ENCODE measurements around the gene RANBP2. TPM values are rescaled to one million over a fixed set of nuclear protein-coding genes. Genes with fewer than 3 reads are reported as not detected.
"Not testable (repeated sequence)": the region's sequence is repeated elsewhere in the genome, so short reads cannot be mapped to it uniquely, and the experiment has no call there.

The RANBP2 gene
- total RNA-seq (49.3 and 59.3 TPM in 2 replicates), polyA plus RNA-seq (16.9 and 17.2 TPM in 2 replicates), polyA minus RNA-seq (ENCODE audit: low replicate concordance) (2.7 and 4.0 TPM in 2 replicates)
- 18.3 and 21.3 TPM in 2 replicates for polyA plus RNA-seq (2012)

GRCh38 chr2:108719149-108720044, at the start of gene RANBP2:
RANBP2 (plus strand) TSS chr2:108719482; CDS start chr2:108719607, 125 bp downstream.
- peak within 1 kb of the TSS; percentile 81 for H2AFZ ChIP-seq (ENCODE audit: low read length)
- no peaks in the 10 kb centered on the region for H4K20me1 ChIP-seq (ENCODE audit: control insufficient read depth, extremely low read depth, insufficient read depth, low read length)
- H3K27me3 ChIP-seq (ENCODE audit: control insufficient read depth, insufficient read depth, low read length) = no peaks in the 10 kb centered on the region
- TF ChIP-seq EZH2 (IDR thresholded peaks at IDR 0.05; ENCODE audit: low read length, missing control alignments) (no peak), CTCF (conservative IDR thresholded peaks at IDR 0.05 in 1 of 2, IDR thresholded peaks at IDR 0.05 in 1 of 2; ENCODE audit: low read depth in 1 of 2, low read length in 2 of 2) (no peak)
- peak within 1 kb of the TSS; percentile 73 for H3K4me2 ChIP-seq (ENCODE audit: extremely low read depth, insufficient read depth, low read length)
- no peaks in the 10 kb centered on the region for H3K4me1 ChIP-seq (ENCODE audit: control insufficient read depth, extremely low read depth, insufficient read depth, low read length)
- no peaks in the 10 kb centered on the region for H3K9me3 ChIP-seq (ENCODE audit: control insufficient read depth, insufficient read depth, low read depth, low read length)
- H3K36me3 ChIP-seq (ENCODE audit: control insufficient read depth, insufficient read depth, low read length) = no peaks in the 10 kb centered on the region
- peak within 1 kb of the TSS; percentile 96 for H3K27ac ChIP-seq (ENCODE audit: insufficient read depth, low read length)
- peaks cover 33% of the 10 kb centered on the region for H3K79me2 ChIP-seq (ENCODE audit: control insufficient read depth, insufficient read depth, low read length)
- DNase-seq (ENCODE audit: low read depth in 2 of 2) = peak; percentile 99
- H3K4me3 ChIP-seq (replicated peaks in 1 of 4; ENCODE audit: control extremely low read depth in 1 of 4, insufficient read depth in 1 of 4, low read depth in 3 of 4, low read length in 4 of 4) = peak within 1 kb of the TSS; percentile 79 to 89 (median 84)
- peak within 1 kb of the TSS; percentile 95 for H3K9ac ChIP-seq (ENCODE audit: insufficient read depth, low read length)

- not testable (repeated sequence) for H3K27me3 ChIP-seq (ENCODE audit: control insufficient read depth, insufficient read depth, low read length); H3K4me2 ChIP-seq (ENCODE audit: extremely low read depth, insufficient read depth, low read length); H4K20me1 ChIP-seq (ENCODE audit: control insufficient read depth, extremely low read depth, insufficient read depth, low read length); H3K36me3 ChIP-seq (ENCODE audit: control insufficient read depth, insufficient read depth, low read length); H3K9ac ChIP-seq (ENCODE audit: insufficient read depth, low read length); H3K79me2 ChIP-seq (ENCODE audit: control insufficient read depth, insufficient read depth, low read length); H3K4me1 ChIP-seq (ENCODE audit: control insufficient read depth, extremely low read depth, insufficient read depth, low read length); DNase-seq (ENCODE audit: low read depth in 2 of 2); H3K9me3 ChIP-seq (ENCODE audit: control insufficient read depth, insufficient read depth, low read depth, low read length); H3K4me3 ChIP-seq (replicated peaks in 1 of 4; ENCODE audit: control extremely low read depth in 1 of 4, insufficient read depth in 1 of 4, low read depth in 3 of 4, low read length in 4 of 4); H2AFZ ChIP-seq (ENCODE audit: low read length); H3K27ac ChIP-seq (ENCODE audit: insufficient read depth, low read length)
Observed at GRCh38 chr2:108670282-108670681, 49.0 kb upstream of the RANBP2 start.

GRCh38 chr2:108672200-108672805, 47.0 kb upstream of the RANBP2 start:
- not testable (repeated sequence) for H3K4me3 ChIP-seq (replicated peaks in 1 of 4; ENCODE audit: control extremely low read depth in 1 of 4, insufficient read depth in 1 of 4, low read depth in 3 of 4, low read length in 4 of 4); H3K9me3 ChIP-seq (ENCODE audit: control insufficient read depth, insufficient read depth, low read depth, low read length); H4K20me1 ChIP-seq (ENCODE audit: control insufficient read depth, extremely low read depth, insufficient read depth, low read length); DNase-seq (ENCODE audit: low read depth in 2 of 2); H3K79me2 ChIP-seq (ENCODE audit: control insufficient read depth, insufficient read depth, low read length); H3K27ac ChIP-seq (ENCODE audit: insufficient read depth, low read length); H3K9ac ChIP-seq (ENCODE audit: insufficient read depth, low read length); H3K36me3 ChIP-seq (ENCODE audit: control insufficient read depth, insufficient read depth, low read length); H3K4me2 ChIP-seq (ENCODE audit: extremely low read depth, insufficient read depth, low read length); H3K4me1 ChIP-seq (ENCODE audit: control insufficient read depth, extremely low read depth, insufficient read depth, low read length); H2AFZ ChIP-seq (ENCODE audit: low read length); H3K27me3 ChIP-seq (ENCODE audit: control insufficient read depth, insufficient read depth, low read length)

- not testable (repeated sequence) for DNase-seq (ENCODE audit: low read depth in 2 of 2); H3K9ac ChIP-seq (ENCODE audit: insufficient read depth, low read length); H3K79me2 ChIP-seq (ENCODE audit: control insufficient read depth, insufficient read depth, low read length); H3K4me1 ChIP-seq (ENCODE audit: control insufficient read depth, extremely low read depth, insufficient read depth, low read length); H3K9me3 ChIP-seq (ENCODE audit: control insufficient read depth, insufficient read depth, low read depth, low read length); H2AFZ ChIP-seq (ENCODE audit: low read length); H4K20me1 ChIP-seq (ENCODE audit: control insufficient read depth, extremely low read depth, insufficient read depth, low read length); H3K27ac ChIP-seq (ENCODE audit: insufficient read depth, low read length); H3K4me2 ChIP-seq (ENCODE audit: extremely low read depth, insufficient read depth, low read length); H3K27me3 ChIP-seq (ENCODE audit: control insufficient read depth, insufficient read depth, low read length); H3K4me3 ChIP-seq (replicated peaks in 1 of 4; ENCODE audit: control extremely low read depth in 1 of 4, insufficient read depth in 1 of 4, low read depth in 3 of 4, low read length in 4 of 4); H3K36me3 ChIP-seq (ENCODE audit: control insufficient read depth, insufficient read depth, low read length)
Observed at GRCh38 chr2:108676522-108676921, 42.8 kb upstream of the RANBP2 start.

- H3K4me1 ChIP-seq (ENCODE audit: control insufficient read depth, extremely low read depth, insufficient read depth, low read length); H3K27ac ChIP-seq (ENCODE audit: insufficient read depth, low read length); H3K27me3 ChIP-seq (ENCODE audit: control insufficient read depth, insufficient read depth, low read length): not testable (repeated sequence)
Observed at GRCh38 chr2:108677239-108677744, 42.0 kb upstream of the RANBP2 start.

More at GRCh38 chr2:108677239-108677744, 42.0 kb upstream of the RANBP2 start:
- not testable (repeated sequence) for DNase-seq (ENCODE audit: low read depth in 2 of 2); H4K20me1 ChIP-seq (ENCODE audit: control insufficient read depth, extremely low read depth, insufficient read depth, low read length); H3K4me3 ChIP-seq (replicated peaks in 1 of 4; ENCODE audit: control extremely low read depth in 1 of 4, insufficient read depth in 1 of 4, low read depth in 3 of 4, low read length in 4 of 4); H2AFZ ChIP-seq (ENCODE audit: low read length); H3K4me2 ChIP-seq (ENCODE audit: extremely low read depth, insufficient read depth, low read length); H3K36me3 ChIP-seq (ENCODE audit: control insufficient read depth, insufficient read depth, low read length); H3K9ac ChIP-seq (ENCODE audit: insufficient read depth, low read length); H3K79me2 ChIP-seq (ENCODE audit: control insufficient read depth, insufficient read depth, low read length); H3K9me3 ChIP-seq (ENCODE audit: control insufficient read depth, insufficient read depth, low read depth, low read length)

Measured in fibroblast of lung (primary cell).